ENCODE measurements around the gene C11orf98. TPM values are rescaled to one million over a fixed set of nuclear protein-coding genes. Genes with fewer than 3 reads are reported as not detected.
A peak's percentile ranks its signal among the peaks of the same experiment; 100 is the strongest.

Gene C11orf98
- total and polyA plus RNA-seq, 9 donors = 24.2 to 62.3 (median 37.1) TPM

DNA sequence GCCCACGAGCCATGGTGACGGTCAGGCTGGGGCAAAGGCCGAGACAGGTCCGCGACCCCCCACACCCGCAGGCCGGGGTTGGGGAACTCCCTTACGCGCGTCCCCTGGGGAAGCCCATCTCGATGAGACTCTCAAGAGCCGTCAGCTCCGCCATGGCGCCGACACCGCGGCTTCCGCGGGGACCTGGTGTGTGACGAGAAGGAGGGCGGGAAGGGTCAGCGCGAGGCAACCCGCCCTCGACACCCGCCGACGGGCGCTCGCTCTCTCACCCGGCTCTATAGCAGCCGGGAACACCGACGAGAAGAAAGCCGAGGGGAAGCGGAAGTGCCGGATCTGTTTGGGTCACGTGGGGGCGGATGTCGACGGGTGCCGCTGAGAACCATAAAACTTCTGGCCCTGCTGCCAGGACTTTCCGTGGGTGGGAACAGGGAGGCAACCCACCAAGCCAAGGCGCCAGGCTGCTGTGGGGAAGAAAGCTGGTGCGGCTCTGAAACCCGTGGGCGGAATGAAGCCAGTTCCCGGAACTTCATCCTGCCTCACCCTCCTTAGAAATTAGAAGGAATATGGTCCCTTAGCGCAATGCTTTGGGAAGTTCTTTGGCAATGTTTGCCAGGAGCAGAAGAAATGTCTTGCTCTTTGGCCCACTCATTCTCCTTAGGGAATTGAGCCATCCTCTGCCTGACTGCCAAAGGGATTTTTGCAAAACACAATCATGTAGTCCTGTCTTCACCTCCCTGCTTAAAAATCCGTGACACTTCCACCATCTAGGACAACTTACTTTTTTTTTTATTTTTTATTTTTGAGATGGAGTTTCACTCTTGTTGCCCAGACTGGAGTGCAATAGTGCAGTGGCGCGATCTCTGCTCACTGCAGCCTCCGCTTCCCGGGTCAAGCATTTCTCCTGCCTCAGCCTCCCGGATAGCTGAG, 14.0 kb upstream of the C11orf98 start, which contains the start of gene UBXN1:
UBXN1 (minus strand) TSS at position 304 of the 927 bp plus-strand sequence; CDS start at position 154, 150 bp downstream.
- no peaks in the 10 kb centered on the region for H3K27me3 ChIP-seq
- peak; percentile 88 to 92 (median 90) for DNase-seq
- H3K4me3 ChIP-seq = peak within 1 kb of the TSS; percentile 60
- TF ChIP-seq POLR2A (IDR thresholded peaks at IDR 0.05) = peak; percentile 57
- peak; percentile 63 for TF ChIP-seq EP300 (IDR thresholded peaks at IDR 0.05)
- TF ChIP-seq, protein P1, sequence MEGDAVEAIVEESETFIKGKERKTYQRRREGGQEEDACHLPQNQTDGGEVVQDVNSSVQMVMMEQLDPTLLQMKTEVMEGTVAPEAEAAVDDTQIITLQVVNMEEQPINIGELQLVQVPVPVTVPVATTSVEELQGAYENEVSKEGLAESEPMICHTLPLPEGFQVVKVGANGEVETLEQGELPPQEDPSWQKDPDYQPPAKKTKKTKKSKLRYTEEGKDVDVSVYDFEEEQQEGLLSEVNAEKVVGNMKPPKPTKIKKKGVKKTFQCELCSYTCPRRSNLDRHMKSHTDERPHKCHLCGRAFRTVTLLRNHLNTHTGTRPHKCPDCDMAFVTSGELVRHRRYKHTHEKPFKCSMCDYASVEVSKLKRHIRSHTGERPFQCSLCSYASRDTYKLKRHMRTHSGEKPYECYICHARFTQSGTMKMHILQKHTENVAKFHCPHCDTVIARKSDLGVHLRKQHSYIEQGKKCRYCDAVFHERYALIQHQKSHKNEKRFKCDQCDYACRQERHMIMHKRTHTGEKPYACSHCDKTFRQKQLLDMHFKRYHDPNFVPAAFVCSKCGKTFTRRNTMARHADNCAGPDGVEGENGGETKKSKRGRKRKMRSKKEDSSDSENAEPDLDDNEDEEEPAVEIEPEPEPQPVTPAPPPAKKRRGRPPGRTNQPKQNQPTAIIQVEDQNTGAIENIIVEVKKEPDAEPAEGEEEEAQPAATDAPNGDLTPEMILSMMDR (IDR thresholded peaks at IDR 0.05) = no peak
- H3K4me1 ChIP-seq (ENCODE audit: insufficient read depth) = peaks cover 3% of the 10 kb centered on the region
- H3K27ac ChIP-seq = peak within 1 kb of the TSS; percentile 73 to 82
- 1 to 5% (median 2%) methylated on average over 42 to 55 of the region's 55 CpGs for WGBS, 3 donors
- intact Hi-C loops (cut with DNase I) = loop anchor here in 2 of 4 donors (5.0 to 10.0 kb wide), 2 partner anchors 48 to 284 kb away; partner anchors contain the start of genes HNRNPUL2 (in 1 of the 2) and TTC9C (in 1 of the 2)
- no peaks in the 10 kb centered on the region for H3K9me3 ChIP-seq
- no peaks in the 10 kb centered on the region for H3K36me3 ChIP-seq

DNA sequence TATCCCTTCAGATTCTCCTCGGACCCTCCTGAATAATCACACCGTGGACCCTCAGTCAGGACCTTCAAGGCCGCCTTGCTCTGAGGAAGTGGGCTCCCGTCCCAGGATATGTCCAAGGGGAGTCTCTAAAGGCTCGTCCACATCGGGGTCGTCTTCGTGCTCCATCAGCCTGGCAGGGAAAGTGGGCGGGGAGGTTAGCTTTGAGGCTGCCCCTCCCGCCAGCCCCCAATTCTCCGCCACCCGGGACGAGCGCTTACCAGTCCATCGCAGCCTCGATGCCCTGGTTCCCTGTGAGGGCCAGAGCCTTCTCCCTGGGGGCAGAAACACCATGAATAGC, 13.4 kb upstream of the C11orf98 start:
- intact Hi-C loops (cut with DNase I) = loop anchor here in 2 of 4 donors (5.0 to 10.0 kb wide), 2 partner anchors 49 to 284 kb away; partner anchors contain the start of genes HNRNPUL2 (in 1 of the 2) and TTC9C (in 1 of the 2)
- no peaks in the 10 kb centered on the region for H3K27me3 ChIP-seq
- peaks cover 3% of the 10 kb centered on the region for H3K4me1 ChIP-seq (ENCODE audit: insufficient read depth)
- DNase-seq = no peak
- no peaks in the 10 kb centered on the region for H3K9me3 ChIP-seq
- 1 to 4% (median 2%) methylated on average over 16 of the region's 16 CpGs for WGBS, 3 donors
- H3K36me3 ChIP-seq = no peaks in the 10 kb centered on the region
- TF ChIP-seq, protein P1 (IDR thresholded peaks at IDR 0.05) = no peak
- TF ChIP-seq EP300 (IDR thresholded peaks at IDR 0.05) (no peak), POLR2A (IDR thresholded peaks at IDR 0.05) (no peak)
- peak overlapping the region; percentile 60 for H3K4me3 ChIP-seq
- H3K27ac ChIP-seq = peak overlapping the region; percentile 73 to 82

DNA sequence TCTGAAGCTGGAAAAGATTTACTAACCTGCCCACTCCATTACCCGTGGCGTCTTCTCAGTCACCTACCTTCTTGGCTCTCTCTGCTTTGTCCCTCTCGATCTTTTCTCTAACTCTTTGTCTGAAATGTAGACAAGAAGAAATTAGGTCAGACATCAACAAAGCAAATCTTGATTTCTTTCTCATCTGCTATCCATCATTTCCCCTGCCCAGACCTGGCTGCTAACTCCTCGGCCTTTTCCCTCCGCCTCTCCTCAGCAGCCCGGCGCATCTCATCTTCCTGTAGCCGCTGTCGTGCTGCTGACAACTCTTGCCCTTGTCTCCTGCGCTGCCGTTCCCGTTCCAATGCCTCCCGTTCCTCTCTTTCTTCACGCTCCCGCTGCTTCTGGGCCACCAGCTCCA, 12.7 kb upstream of the C11orf98 start:
- TF ChIP-seq, protein P1 (IDR thresholded peaks at IDR 0.05) = no peak
- no peak for TF ChIP-seq POLR2A (IDR thresholded peaks at IDR 0.05)
- no peak for TF ChIP-seq EP300 (IDR thresholded peaks at IDR 0.05)
- H3K9me3 ChIP-seq = no peaks in the 10 kb centered on the region
- no peak overlapping the region for H3K4me3 ChIP-seq
- peaks cover 6% of the 10 kb centered on the region for H3K4me1 ChIP-seq (ENCODE audit: insufficient read depth)
- no peaks in the 10 kb centered on the region for H3K36me3 ChIP-seq
- 67 to 73% (median 69%) methylated on average over 15 of the region's 15 CpGs for WGBS, 3 donors
- intact Hi-C loops (cut with DNase I) = loop anchor here in 2 of 4 donors (5.0 to 10.0 kb wide), 2 partner anchors 50 to 283 kb away; partner anchors contain the start of genes HNRNPUL2 (in 1 of the 2) and TTC9C (in 1 of the 2)
- H3K27ac ChIP-seq = no peak overlapping the region
- no peaks in the 10 kb centered on the region for H3K27me3 ChIP-seq
- DNase-seq = no peak

DNA sequence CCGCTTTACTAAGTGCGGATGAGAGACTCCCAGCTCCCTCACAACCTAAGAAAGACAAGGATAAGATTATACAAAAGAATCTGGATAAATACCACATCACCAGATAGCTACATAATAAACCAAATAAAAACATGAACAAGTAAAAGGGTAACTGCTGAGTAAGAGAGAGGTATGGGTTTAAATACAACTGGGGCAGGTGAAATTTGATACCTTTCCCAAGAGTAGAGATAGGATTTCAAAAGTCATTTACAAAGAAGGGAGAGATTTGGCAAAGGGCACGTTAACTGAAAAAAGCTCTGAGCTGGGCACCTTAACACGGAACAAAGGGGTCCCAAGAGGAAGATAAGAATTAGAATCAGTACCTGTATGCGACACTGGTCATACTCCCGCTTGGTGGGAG, 12.1 kb upstream of the C11orf98 start:
- intact Hi-C loops (cut with DNase I) = loop anchor here in 2 of 4 donors (5.0 to 10.0 kb wide), 2 partner anchors 50 to 282 kb away; partner anchors contain the start of genes HNRNPUL2 (in 1 of the 2) and TTC9C (in 1 of the 2)
- Histone ChIP-seq H3K9me3 (no peaks in the 10 kb centered on the region), H3K4me1 (ENCODE audit: insufficient read depth) (peaks cover 8% of the 10 kb centered on the region), H3K27ac (no peak overlapping the region), H3K36me3 (no peaks in the 10 kb centered on the region), H3K4me3 (no peak overlapping the region), H3K27me3 (no peaks in the 10 kb centered on the region)
- TF ChIP-seq, protein P1 (IDR thresholded peaks at IDR 0.05) = no peak
- no peak for TF ChIP-seq EP300 (IDR thresholded peaks at IDR 0.05)
- TF ChIP-seq POLR2A (IDR thresholded peaks at IDR 0.05) = no peak
- DNase-seq = no peak
- WGBS, 3 donors = 68 to 72% (median 69%) methylated on average over 6 of the region's 6 CpGs
